C4-2B (cell line): ENCODE results near the gene PLEKHA1.

Source experiments
- ZFX ChIP-seq: fragments of 450-650 bp; IDR thresholded peaks from 2 replicates; pipeline ENCODE4 v1.6.1; 2017
- TF ChIP-seq, protein P1 (sequence below): fragments of 450-650 bp; conservative IDR thresholded peaks from 2 replicates; pipeline ENCODE4 v1.5.1; 2017; ENCODE audit warnings: mild to moderate bottlenecking

DNA sequence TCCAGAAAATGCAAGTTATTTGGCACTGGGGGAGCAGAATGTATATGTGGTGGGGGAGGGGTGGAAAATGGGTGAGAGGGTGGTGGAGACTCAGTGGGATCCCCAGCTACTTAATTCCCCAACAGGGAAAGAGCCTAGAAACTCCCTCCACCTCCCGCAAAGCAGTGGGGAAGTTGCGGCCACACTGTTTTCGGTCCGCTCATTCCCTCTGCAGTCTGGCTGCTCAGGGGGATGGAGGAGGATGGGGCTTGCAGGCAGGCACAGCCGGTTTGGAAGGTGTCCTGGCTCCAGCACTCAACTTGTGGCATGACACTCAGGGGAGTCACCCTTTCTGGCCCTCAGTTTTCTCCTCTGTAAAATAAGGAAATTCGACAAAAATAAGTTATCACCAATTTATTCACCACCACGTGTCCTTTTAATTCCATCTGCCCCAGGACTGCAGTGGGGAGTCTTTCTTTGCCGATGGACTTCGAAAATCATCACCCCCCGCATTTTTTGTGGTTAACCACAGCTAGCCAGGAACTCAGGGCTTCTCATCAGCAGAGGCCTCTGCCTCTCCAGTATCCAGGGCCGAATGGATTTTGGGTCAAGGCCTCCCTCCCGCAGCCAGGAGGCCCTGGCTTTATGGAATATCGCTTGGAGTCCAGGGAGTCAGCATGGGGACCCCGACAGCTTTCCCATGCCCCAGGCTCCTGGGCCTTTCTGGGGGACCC lies 85.2 kb downstream of the PLEKHA1 start:
- TF ChIP-seq, protein P1, sequence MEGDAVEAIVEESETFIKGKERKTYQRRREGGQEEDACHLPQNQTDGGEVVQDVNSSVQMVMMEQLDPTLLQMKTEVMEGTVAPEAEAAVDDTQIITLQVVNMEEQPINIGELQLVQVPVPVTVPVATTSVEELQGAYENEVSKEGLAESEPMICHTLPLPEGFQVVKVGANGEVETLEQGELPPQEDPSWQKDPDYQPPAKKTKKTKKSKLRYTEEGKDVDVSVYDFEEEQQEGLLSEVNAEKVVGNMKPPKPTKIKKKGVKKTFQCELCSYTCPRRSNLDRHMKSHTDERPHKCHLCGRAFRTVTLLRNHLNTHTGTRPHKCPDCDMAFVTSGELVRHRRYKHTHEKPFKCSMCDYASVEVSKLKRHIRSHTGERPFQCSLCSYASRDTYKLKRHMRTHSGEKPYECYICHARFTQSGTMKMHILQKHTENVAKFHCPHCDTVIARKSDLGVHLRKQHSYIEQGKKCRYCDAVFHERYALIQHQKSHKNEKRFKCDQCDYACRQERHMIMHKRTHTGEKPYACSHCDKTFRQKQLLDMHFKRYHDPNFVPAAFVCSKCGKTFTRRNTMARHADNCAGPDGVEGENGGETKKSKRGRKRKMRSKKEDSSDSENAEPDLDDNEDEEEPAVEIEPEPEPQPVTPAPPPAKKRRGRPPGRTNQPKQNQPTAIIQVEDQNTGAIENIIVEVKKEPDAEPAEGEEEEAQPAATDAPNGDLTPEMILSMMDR, result no peak
- no peak for TF ChIP-seq ZFX
